Mucosa of stomach (tissue), 1 donor: ENCODE measurements around the gene ARID5A.
"Not testable (repeated sequence)": the region's sequence is repeated elsewhere in the genome, so short reads cannot be mapped to it uniquely, and the experiment has no call there.

Experiments used
- H3K27me3 ChIP-seq: one replicate; pipeline ENCODE4 v1.7.0; 2013; ENCODE audit warnings: mild to moderate bottlenecking, low read length; ENCODE audit not compliant: control insufficient read depth, insufficient read depth
- H3K36me3 ChIP-seq: one replicate; pipeline ENCODE4 v1.7.0; 2013; ENCODE audit warnings: low read length; ENCODE audit not compliant: control insufficient read depth, insufficient read depth
- H3K4me1 ChIP-seq: one replicate; pipeline ENCODE4 v1.7.0; 2013; ENCODE audit warnings: mild to moderate bottlenecking, low read length; ENCODE audit not compliant: control insufficient read depth, insufficient read depth
- H3K4me3 ChIP-seq: one replicate; pipeline ENCODE4 v1.7.0; 2013; ENCODE audit warnings: low read length
- H3K9ac ChIP-seq: one replicate; pipeline ENCODE4 v1.7.0; 2013; ENCODE audit warnings: mild to moderate bottlenecking, low read length, moderate library complexity
- H3K9me3 ChIP-seq: one replicate; pipeline ENCODE4 v1.7.0; 2013; ENCODE audit warnings: mild to moderate bottlenecking, low read length, moderate library complexity; ENCODE audit not compliant: control insufficient read depth
- donor health status: Pancreatic carcinoma.

ARID5A gene

DNA sequence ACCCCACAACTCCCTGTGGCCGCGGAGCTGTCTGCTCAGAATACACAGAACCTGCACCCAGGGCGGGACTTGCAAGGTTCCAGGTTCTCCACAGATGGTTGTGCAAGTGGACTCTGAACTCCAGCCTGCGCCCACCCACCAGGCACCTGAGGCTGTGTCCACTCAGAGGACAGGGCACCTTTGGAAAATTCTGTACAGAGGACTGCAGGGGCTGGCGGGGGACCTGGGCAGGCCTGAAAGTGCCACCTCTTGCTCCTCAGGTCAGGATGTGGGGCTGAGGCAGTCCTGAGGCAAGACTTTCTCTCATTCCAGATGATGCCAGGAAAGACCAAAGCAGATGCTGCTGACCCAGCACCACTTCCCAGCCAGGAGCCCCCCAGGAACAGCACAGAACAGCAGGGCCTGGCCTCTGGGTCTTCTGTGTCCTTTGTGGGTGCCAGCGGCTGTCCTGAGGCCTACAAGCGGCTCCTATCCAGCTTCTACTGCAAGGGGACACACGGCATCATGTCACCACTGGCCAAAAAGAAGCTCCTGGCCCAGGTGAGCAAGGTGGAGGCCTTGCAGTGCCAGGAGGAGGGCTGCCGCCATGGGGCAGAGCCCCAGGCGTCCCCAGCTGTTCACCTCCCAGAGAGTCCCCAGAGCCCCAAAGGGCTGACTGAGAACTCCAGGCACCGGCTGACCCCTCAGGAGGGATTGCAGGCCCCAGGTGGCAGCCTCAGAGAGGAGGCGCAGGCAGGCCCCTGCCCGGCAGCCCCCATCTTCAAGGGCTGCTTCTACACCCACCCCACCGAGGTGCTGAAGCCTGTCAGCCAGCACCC lies 14.4 kb downstream of the ARID5A start:
- Histone ChIP-seq H3K9me3 (no peaks in the 10 kb centered on the region), H3K4me1 (peaks cover 15% of the 10 kb centered on the region), H3K4me3 (no peak overlapping the region), H3K36me3 (no peaks in the 10 kb centered on the region), H3K9ac (no peak overlapping the region), H3K27me3 (no peaks in the 10 kb centered on the region)

DNA sequence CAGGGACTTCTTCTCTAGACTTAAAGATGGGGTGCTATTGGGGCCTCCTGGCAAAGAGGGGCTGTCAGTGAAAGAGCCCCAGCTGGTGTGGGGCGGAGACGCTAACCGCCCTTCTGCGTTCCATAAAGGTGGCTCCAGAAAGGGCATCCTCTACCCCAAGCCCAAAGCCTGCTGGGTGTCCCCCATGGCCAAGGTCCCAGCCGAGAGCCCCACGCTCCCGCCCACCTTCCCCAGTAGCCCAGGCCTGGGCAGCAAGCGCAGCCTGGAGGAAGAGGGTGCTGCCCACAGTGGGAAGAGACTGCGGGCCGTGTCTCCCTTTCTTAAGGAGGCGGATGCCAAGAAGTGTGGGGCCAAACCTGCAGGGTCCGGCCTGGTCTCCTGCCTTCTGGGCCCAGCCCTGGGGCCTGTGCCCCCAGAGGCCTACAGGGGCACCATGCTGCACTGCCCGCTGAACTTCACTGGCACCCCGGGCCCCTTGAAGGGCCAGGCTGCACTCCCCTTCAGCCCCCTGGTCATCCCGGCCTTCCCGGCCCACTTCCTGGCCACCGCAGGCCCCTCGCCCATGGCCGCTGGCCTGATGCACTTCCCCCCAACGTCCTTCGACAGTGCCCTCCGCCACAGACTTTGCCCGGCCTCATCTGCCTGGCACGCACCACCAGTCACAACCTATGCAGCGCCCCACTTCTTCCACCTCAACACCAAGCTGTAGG lies 15.2 kb downstream of the ARID5A start:
- H3K4me1 ChIP-seq: peaks cover 17% of the 10 kb centered on the region
- no peaks in the 10 kb centered on the region for H3K9me3 ChIP-seq
- H3K27me3 ChIP-seq: no peaks in the 10 kb centered on the region
- no peak overlapping the region for H3K4me3 ChIP-seq
- no peaks in the 10 kb centered on the region for H3K36me3 ChIP-seq
- H3K9ac ChIP-seq: no peak overlapping the region

DNA sequence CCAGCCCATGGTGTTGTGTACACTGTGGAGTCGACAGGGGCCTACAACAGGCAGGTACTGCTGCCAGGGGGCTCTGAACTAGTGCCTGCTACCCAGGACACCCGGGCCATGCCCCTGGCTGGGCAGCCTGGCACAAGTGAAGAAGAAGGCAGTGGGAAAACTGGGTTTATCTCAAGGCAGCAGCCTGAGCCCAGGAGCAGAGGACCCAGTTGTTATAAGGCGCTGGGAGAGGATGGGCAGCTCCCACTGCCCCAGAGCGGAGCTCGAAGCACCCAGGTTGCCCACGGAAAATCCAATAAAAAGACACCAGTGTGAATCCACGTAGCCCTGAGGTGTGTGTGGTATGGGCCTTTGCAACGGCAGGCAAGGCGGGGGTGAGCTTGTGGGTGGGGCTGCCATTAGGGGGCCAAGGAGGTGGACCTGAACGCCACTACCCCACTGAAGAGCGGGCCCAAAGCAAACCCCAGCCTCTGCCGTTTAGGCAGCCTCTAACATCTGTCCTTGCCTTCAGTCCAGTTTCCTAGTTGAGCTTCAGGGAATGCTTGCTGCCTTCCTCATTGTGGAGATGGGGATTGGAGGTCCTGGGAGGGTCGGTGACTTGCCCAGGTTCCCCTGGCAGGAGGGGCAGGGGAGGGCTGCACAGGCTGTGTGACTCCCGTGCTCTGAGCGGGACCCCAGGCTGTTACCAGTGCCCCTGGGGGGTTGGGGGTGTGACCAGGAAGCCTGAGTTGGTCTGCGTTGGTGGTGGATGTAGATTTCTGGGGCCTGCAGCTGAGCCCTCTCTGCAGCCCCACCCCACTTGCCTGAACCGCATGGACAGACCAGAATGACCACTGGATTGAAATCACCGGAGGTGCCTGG lies 16.0 kb downstream of the ARID5A start:
- no peak overlapping the region for H3K4me3 ChIP-seq
- H3K27me3 ChIP-seq: no peaks in the 10 kb centered on the region
- no peaks in the 10 kb centered on the region for H3K9me3 ChIP-seq
- no peaks in the 10 kb centered on the region for H3K36me3 ChIP-seq
- peaks cover 13% of the 10 kb centered on the region for H3K4me1 ChIP-seq
- H3K9ac ChIP-seq: no peak overlapping the region

DNA sequence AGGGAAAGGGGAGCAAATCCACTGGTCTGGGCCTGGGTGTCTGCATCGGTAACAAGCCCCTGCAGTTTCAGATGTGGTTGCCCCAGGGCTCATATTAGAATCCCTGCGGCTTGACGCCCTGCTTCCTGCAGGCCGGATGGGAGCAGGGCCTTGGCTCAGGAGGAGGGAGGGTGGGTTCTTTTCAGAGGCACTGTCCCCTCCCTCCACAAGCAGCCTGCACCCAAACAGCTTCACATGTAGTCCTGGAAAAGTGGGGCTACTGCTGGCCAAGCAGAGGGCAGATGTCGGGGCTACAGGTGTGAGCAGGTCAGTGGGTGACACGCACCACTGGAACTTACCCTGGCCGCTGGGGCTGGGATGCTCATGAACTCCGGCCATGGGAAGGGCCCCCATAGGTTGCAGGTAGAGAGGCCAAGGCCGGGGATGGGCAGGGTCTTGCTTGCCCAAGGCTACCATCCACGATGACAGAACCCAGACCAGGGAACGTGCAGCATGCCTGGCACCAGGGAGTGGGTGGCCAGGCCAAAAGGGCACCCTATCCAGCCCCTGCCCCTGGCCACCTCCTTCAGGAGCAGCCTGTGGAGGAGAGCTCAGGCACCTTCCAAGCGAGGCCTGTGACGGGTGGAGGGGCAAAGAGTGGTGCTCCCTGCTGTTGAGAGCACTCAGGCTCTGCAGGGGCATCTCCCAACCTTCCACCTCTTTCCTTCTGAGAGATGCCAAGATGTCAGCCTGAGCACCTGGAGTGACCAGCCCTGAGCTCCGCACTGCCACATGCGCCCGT lies 16.8 kb downstream of the ARID5A start:
- Histone ChIP-seq H3K4me1 (peaks cover 13% of the 10 kb centered on the region), H3K4me3 (no peak overlapping the region), H3K27me3 (no peaks in the 10 kb centered on the region), H3K36me3 (no peaks in the 10 kb centered on the region), H3K9me3 (no peaks in the 10 kb centered on the region), H3K9ac (no peak overlapping the region)

- not testable (repeated sequence) for H3K9ac ChIP-seq, H3K36me3 ChIP-seq, H3K27me3 ChIP-seq, H3K4me3 ChIP-seq, H3K9me3 ChIP-seq
- H3K4me1 ChIP-seq: peaks cover 13% of the 10 kb centered on the region
Measured at GRCh38 chr2:96553957-96554292, 17.4 kb downstream of the ARID5A start.

DNA sequence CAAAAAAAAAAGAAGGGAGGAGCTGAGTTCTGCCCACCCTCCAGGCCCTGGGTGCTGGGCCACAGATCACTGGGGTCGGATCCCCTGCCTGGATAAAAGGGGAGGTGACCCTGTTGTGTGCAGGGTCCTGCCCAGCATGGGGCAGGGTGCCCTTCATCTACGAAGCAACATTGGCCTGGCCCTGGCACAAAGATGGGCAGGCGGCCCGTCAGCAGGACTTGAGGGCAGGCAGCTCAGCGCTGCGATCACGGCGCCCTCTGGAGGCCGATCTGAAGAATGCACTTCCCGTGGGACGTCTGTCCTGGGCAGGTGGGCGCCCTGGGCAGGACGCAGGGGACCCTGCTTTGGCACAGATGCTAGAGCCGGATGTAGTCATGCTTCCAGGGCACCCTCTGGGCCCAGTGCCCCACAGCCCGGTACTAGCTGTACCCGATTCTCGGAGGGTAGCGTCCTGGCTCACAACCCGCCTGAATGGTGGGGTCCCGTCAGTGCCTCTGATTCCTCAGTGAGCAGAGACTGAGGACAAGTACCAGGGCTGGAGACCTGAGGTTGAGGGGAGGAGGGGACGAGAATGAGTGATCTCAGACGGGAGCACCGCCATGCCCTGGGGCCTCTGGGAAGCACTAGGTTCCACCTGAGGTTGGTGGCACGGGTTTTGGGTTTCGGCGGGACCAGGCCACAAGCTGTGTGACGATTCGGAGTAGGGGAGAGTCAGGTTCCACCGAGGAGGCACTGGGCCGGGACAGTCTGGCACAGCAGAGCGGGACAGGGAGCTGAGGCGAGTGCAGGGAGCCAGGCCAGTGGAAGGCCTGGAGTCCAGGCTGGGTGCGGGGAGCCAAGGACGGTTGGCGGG lies 18.0 kb downstream of the ARID5A start:
- H3K4me3 ChIP-seq: no peak overlapping the region
- H3K9me3 ChIP-seq: no peaks in the 10 kb centered on the region
- no peaks in the 10 kb centered on the region for H3K36me3 ChIP-seq
- H3K4me1 ChIP-seq: peaks cover 13% of the 10 kb centered on the region
- H3K27me3 ChIP-seq: no peaks in the 10 kb centered on the region
- H3K9ac ChIP-seq: peak overlapping the region; percentile 34

GRCh38 chr2:96555146-96555610 lies 18.6 kb downstream of the ARID5A start:
- no peaks in the 10 kb centered on the region for H3K9me3 ChIP-seq
- no peaks in the 10 kb centered on the region for H3K36me3 ChIP-seq
- H3K4me3 ChIP-seq: no peak overlapping the region
- no peaks in the 10 kb centered on the region for H3K27me3 ChIP-seq
- no peak overlapping the region for H3K9ac ChIP-seq
- H3K4me1 ChIP-seq: peaks cover 13% of the 10 kb centered on the region

- Histone ChIP-seq H3K9me3 (no peaks in the 10 kb centered on the region), H3K27me3 (no peaks in the 10 kb centered on the region), H3K4me3 (no peak overlapping the region), H3K4me1 (peaks cover 13% of the 10 kb centered on the region), H3K36me3 (no peaks in the 10 kb centered on the region), H3K9ac (no peak overlapping the region)
Measured at GRCh38 chr2:96556441-96557330, 20.1 kb downstream of the ARID5A start.

DNA sequence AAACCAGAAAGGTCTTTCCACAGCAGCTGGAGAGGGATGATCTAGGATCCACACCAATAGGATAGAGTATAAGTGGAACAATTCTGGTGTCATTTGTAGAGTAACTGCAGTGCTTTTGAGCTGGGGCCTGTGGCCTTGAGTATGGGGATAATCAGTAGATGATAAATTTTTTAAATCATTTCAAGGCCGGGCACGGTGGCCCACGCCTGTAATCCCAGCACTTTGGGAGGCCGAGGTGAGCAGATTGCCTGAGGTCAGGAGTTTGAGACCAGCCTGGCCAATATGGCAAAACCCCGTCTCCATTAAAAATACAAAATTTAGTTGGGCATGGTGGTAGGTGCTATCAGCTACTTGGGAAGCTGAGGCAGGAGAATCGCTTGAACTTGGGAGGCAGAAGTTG lies 20.9 kb downstream of the ARID5A start:
- H3K27me3 ChIP-seq, H3K9ac ChIP-seq, H3K36me3 ChIP-seq, H3K4me3 ChIP-seq, H3K9me3 ChIP-seq: not testable (repeated sequence)
- peaks cover 13% of the 10 kb centered on the region for H3K4me1 ChIP-seq

DNA sequence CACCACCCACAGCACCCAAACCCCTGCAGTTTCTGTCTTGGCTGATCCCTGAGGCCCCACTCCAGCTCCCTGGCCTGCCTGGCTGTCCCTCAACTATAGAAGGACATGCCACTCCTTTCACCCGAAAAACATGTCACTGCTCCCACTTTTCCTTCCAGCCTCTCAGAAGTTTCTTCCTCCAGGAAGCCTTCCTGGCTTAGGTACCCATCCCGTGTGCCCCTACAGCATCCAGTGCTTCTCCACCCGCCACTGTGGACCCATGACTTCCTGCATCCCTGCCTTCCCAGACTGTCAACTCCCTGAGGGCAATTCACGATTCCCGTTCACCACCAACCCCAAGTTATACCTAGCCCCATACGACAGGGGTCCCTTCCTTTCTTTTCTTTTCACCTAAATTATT lies 21.5 kb downstream of the ARID5A start:
- no peak overlapping the region for H3K4me3 ChIP-seq
- H3K9ac ChIP-seq: no peak overlapping the region
- H3K27me3 ChIP-seq: no peaks in the 10 kb centered on the region
- H3K4me1 ChIP-seq: peaks cover 13% of the 10 kb centered on the region
- no peaks in the 10 kb centered on the region for H3K36me3 ChIP-seq
- no peaks in the 10 kb centered on the region for H3K9me3 ChIP-seq
